ENCODE measurements around the gene RADX.

RADX gene

GRCh38 chrX:106692425-106693065 is 80.8 kb downstream of the RADX start:
- DNase-seq: no peak

GRCh38 chrX:106696502-106696901 is 84.7 kb downstream of the RADX start:
- DNase-seq: no peak

- no peak for DNase-seq
These were observed 86.9 kb downstream of the RADX start for GRCh38 chrX:106698693-106699092.

- DNase-seq: no peak
These were observed 90.9 kb downstream of the RADX start for GRCh38 chrX:106702636-106703035.

GRCh38 chrX:106706466-106706865 is 94.7 kb downstream of the RADX start:
- no peak for DNase-seq

- DNase-seq: no peak
These were observed 96.1 kb downstream of the RADX start for GRCh38 chrX:106707771-106708454.

GRCh38 chrX:106710771-106711170 is 99.0 kb downstream of the RADX start:
- DNase-seq: no peak

GRCh38 chrX:106711375-106711774 is 99.6 kb downstream of the RADX start:
- no peak for DNase-seq

- DNase-seq: no peak
These were observed 104.2 kb downstream of the RADX start for GRCh38 chrX:106716004-106716403.

- no peak for DNase-seq
These were observed 104.7 kb downstream of the RADX start for GRCh38 chrX:106716463-106716862.

- no peak for DNase-seq
These were observed 106.9 kb downstream of the RADX start for GRCh38 chrX:106718709-106719108.

GRCh38 chrX:106725931-106726330 is 114.2 kb downstream of the RADX start:
- no peak for DNase-seq

GRCh38 chrX:106726485-106727437 is 115.0 kb downstream of the RADX start, which contains the start of gene RNF128:
Gene RNF128, plus strand, starts transcription at chrX:106726701. Its CDS starts 213 bp downstream, at chrX:106726914.
- DNase-seq: no peak

- no peak for DNase-seq
These were observed 116.6 kb downstream of the RADX start for GRCh38 chrX:106728337-106728736.
